Cerebellar nuclear complex (tissue), 1 donor: ENCODE measurements around the gene LGALS1.
A peak's percentile ranks its signal among the peaks of the same experiment; 100 is the strongest.
"Not testable (repeated sequence)": the region's sequence is repeated elsewhere in the genome, so short reads cannot be mapped to it uniquely, and the experiment has no call there.

Experiments used
- DNase-seq, 2 experiments: peaks; one replicate each; lab custom pipeline; 2025; lab: John Stamatoyannopoulos, UW

The LGALS1 gene

GRCh38 chr22:37690407-37690806 is 15.0 kb downstream of the LGALS1 start:
- DNase-seq: no peak

GRCh38 chr22:37690901-37691504 is 15.6 kb downstream of the LGALS1 start:
- DNase-seq: no peak

- DNase-seq: no peak
Measured at GRCh38 chr22:37692627-37693285, 17.3 kb downstream of the LGALS1 start.

- not testable (repeated sequence) for DNase-seq
Measured at GRCh38 chr22:37694131-37694530, 18.7 kb downstream of the LGALS1 start.

DNA sequence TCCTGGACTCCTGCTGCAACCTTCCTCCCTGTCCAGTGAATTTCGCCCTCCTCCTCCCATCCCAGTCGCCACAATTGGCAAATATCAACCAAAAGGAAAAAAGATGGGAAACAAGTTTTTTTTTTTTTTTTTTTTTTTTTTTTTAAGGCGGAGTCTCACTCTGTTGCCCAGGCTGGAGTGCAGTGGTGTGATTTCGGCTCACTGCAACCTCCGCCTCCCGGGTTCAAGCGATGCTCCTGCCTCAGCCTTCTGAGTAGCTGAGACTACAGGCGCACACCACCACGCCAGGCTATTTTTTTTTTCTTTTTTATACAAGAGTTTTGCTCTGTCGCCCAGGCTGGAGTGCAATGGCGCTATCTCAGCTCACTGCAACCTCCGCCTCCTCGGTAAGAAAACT is 20.8 kb downstream of the LGALS1 start:
- not testable (repeated sequence) for DNase-seq

GRCh38 chr22:37696657-37697537 is 21.5 kb downstream of the LGALS1 start, which contains the start of gene TRIOBP:
Gene TRIOBP (plus strand): TSS chr22:37697048. CDS start chr22:37701366, 4,318 bp downstream.
- peak; percentile 34 to 73 for DNase-seq

GRCh38 chr22:37697538-37697835 is 22.1 kb downstream of the LGALS1 start:
- DNase-seq: no peak

GRCh38 chr22:37701141-37701786 is 25.8 kb downstream of the LGALS1 start:
- DNase-seq: no peak

DNA sequence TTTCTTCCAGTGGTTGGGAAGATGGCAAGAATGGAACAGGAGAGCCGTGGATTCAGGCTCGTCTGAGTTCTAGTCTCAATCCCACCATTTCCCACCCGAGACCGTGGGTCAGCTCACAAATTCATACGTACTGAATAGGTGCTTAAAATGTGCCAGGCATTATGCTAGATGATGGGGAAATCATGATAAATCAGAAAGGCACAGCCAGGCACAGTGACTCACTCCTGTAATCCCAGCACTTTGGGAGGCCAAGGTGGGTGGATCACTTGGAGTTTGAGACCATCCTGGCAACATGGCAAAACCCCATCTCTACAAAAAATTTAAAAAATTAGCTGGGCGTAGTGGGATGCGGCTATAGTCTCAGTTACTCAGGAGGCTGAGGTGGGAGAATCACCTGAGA is 28.5 kb downstream of the LGALS1 start:
- DNase-seq: no peak

- DNase-seq: no peak
Measured at GRCh38 chr22:37704645-37705044, 29.2 kb downstream of the LGALS1 start.

DNA sequence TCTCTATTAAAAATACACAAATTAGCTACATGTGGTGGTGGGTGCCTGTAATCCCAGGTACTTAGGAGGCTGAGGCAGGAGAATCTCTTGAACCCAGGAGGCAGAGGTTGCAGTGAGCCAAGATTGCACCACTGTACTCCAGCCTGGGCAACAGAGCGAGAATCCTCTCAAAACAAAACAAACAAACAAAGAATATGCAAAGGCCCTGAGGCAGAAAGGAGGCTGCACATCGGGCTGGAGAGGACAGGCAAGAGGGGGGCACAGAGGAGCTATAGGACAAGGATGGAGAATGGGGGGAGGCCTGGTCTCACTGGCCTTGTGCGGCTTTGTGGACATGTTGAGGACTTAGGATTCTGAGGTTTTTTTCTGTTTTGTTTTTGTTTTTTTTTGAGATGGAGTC is 29.8 kb downstream of the LGALS1 start:
- no peak for DNase-seq

GRCh38 chr22:37708580-37709444 is 33.4 kb downstream of the LGALS1 start:
- no peak for DNase-seq

GRCh38 chr22:37709445-37709765 is 34.0 kb downstream of the LGALS1 start:
- DNase-seq: no peak

DNA sequence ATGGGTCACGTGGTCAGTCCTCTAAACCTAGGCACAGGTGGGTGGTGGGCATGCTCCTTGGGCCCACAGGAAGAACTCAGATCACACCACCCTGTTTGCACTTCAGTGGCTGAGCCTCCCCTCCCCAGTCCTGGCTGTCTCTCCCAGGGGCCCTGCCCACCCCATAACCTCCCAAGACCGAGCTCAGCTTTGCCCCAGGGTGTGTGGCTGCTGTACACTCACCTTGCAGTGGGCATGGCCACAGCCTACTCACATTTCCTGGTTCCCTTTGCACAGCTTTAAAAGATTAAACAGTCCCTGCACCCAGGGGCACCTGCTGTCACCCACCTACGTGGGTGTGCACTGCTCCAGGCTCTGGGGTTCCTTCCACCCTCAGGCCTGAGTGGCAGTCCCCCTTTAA is 35.2 kb downstream of the LGALS1 start:
- no peak for DNase-seq

DNA sequence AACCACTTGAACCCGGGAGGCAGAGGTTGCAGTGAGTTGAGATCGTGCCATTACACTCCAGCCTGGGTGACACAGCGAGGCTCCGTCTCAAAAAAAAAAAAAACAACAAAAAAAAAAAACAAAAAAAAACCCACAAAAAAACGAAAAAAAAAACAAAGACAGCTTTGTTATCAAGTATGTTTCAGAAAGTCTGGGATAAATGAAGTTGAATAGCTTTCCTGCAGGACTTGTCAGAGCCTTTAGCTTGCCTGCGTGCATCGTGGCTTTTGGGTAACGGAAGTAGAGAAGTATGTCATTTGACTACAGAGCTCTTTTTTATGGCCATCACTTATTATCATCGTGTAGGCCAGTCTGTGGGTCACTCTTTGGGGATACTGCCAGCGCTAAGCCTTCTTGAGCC is 36.1 kb downstream of the LGALS1 start:
- DNase-seq: no peak

- no peak for DNase-seq
Measured at GRCh38 chr22:37713761-37714160, 38.3 kb downstream of the LGALS1 start.

- no peak for DNase-seq
Measured at GRCh38 chr22:37714634-37715033, 39.2 kb downstream of the LGALS1 start.

GRCh38 chr22:37715760-37716159 is 40.3 kb downstream of the LGALS1 start:
- no peak for DNase-seq

DNA sequence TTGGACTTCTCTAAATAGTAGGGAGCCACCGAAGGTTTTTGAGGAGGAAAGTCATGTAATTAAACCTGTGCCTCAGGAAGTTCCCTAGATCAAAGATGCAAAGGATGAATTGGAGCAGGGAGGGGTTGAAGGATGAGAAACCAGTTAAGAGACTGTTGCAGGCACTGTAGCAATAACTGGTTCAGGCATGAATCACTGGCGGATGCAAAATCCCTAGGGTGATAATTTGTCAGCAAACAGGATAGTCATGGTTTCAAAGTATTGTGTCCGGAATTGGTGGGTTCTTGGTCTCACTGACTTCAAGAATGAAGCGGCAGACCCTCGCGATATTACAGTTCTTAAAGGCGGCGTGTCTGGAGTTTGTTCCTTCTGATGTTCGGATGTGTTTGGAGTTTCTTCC is 41.3 kb downstream of the LGALS1 start:
- no peak for DNase-seq

- DNase-seq: not testable (repeated sequence)
Measured at GRCh38 chr22:37717235-37717634, 41.8 kb downstream of the LGALS1 start.

GRCh38 chr22:37717746-37718305 is 42.4 kb downstream of the LGALS1 start:
- DNase-seq: not testable (repeated sequence)
